ENCODE data around the gene RNU7-1. TPM values are rescaled to one million over a fixed set of nuclear protein-coding genes. Genes with fewer than 3 reads are reported as not detected.

The RNU7-1 gene
- total RNA-seq, 1 donor from 2014 or later: not detected

- Mint-ChIP-seq H3K27ac (no peak overlapping the region), H3K36me3 (ENCODE audit: low read depth) (peaks cover 71% of the 10 kb centered on the region), H3K4me3 (peak overlapping the region; percentile 100), H3K9me3 (no peaks in the 10 kb centered on the region), H3K4me1 (peaks cover 61% of the 10 kb centered on the region), H3K27me3 (no peaks in the 10 kb centered on the region)
- ATAC-seq (ENCODE audit: low read depth): no peak
- no peak for DNase-seq
- POLR2A ChIA-PET: interaction anchor here (0.5 to 5.8 kb wide), 8 partner anchors 10 to 95 kb away, joined by 3 to 126 read pairs (median 6); partner anchors contain the start of genes C12orf57, PTPN6, RNU7-1 and SPSB2
- TF ChIP-seq CTCF (IDR thresholded peaks at IDR 0.05): no peak
- intact Hi-C loops (cut with micrococcal nuclease): no loop called here
- CTCF ChIA-PET: interaction anchor here (0.8 to 2.4 kb wide), 6 partner anchors 22 to 95 kb away, joined by 3 to 36 read pairs (median 6); partner anchors contain the start of genes C12orf57, LPCAT3, RNU7-1 and SPSB2
These were observed 24.8 kb downstream of the RNU7-1 start for GRCh38 chr12:6968426-6968825.

- Mint-ChIP-seq H3K36me3 (ENCODE audit: low read depth) (peaks cover 83% of the 10 kb centered on the region), H3K27ac (peak overlapping the region; percentile 100), H3K27me3 (no peaks in the 10 kb centered on the region), H3K9me3 (no peaks in the 10 kb centered on the region), H3K4me3 (peak overlapping the region; percentile 100), H3K4me1 (peaks cover 50% of the 10 kb centered on the region)
- no peak for DNase-seq
- CTCF ChIA-PET: interaction anchor here (1.0 kb wide), 1 partner anchor 26 kb away, joined by 4 read pairs; no protein-coding TSS in a partner anchor
- ATAC-seq (ENCODE audit: low read depth): peak; percentile 3
- no peak for TF ChIP-seq CTCF (IDR thresholded peaks at IDR 0.05)
- POLR2A ChIA-PET: interaction anchor here (0.6 to 5.8 kb wide), 13 partner anchors 9 to 301 kb away, joined by 3 to 126 read pairs (median 4); partner anchors contain the start of genes C12orf57, C1RL, LPCAT3 and RNU7-1
- intact Hi-C loops (cut with micrococcal nuclease): loop anchor here (1.0 to 5.0 kb wide), 10 partner anchors 26 to 363 kb away; partner anchors contain the start of genes C12orf57, C1RL, CHD4 and COPS7A
These were observed 26.5 kb downstream of the RNU7-1 start for GRCh38 chr12:6970096-6970527.

- no peak overlapping the region for H3K27ac Mint-ChIP-seq
- intact Hi-C loops (cut with micrococcal nuclease): loop anchor here (5.0 kb wide), 1 partner anchor 367 kb away; the partner anchor contains the start of gene CHD4
- CTCF ChIA-PET: interaction anchor here (1.2 kb wide), 1 partner anchor 139 kb away, joined by 3 read pairs; no protein-coding TSS in a partner anchor
- H3K4me3 Mint-ChIP-seq: no peak overlapping the region
- ATAC-seq (ENCODE audit: low read depth) (no peak), DNase-seq (no peak)
- no peak for TF ChIP-seq CTCF (IDR thresholded peaks at IDR 0.05)
- H3K4me1 Mint-ChIP-seq: peaks cover 32% of the 10 kb centered on the region
- no peaks in the 10 kb centered on the region for H3K9me3 Mint-ChIP-seq
- POLR2A ChIA-PET: interaction anchor here (0.6 to 3.8 kb wide), 2 partner anchors 30 to 485 kb away, joined by 3 to 19 read pairs; partner anchors contain the start of genes C12orf57 and RNU7-1
- no peaks in the 10 kb centered on the region for H3K27me3 Mint-ChIP-seq
- H3K36me3 Mint-ChIP-seq (ENCODE audit: low read depth): peaks cover 82% of the 10 kb centered on the region
These were observed 30.6 kb downstream of the RNU7-1 start for GRCh38 chr12:6974180-6974579.

GRCh38 chr12:6975297-6976032 lies 31.8 kb downstream of the RNU7-1 start:
- Mint-ChIP-seq H3K9me3 (no peaks in the 10 kb centered on the region), H3K27ac (no peak overlapping the region), H3K27me3 (no peaks in the 10 kb centered on the region), H3K4me1 (peaks cover 23% of the 10 kb centered on the region), H3K4me3 (no peak overlapping the region), H3K36me3 (ENCODE audit: low read depth) (peaks cover 87% of the 10 kb centered on the region)
- ChIA-PET CTCF (interaction anchor here (0.8 to 1.0 kb wide), 2 partner anchors 31 to 38 kb away, joined by 3 read pairs; partner anchors contain the start of gene C12orf57), POLR2A (interaction anchor here (1.1 to 3.8 kb wide), 2 partner anchors 10 to 31 kb away, joined by 3 to 19 read pairs; partner anchors contain the start of genes C12orf57 and RNU7-1)
- TF ChIP-seq CTCF (IDR thresholded peaks at IDR 0.05): no peak
- intact Hi-C loops (cut with micrococcal nuclease): no loop called here
- DNase-seq (no peak), ATAC-seq (ENCODE audit: low read depth) (no peak)

- ChIA-PET POLR2A (interaction anchor here (0.8 to 1.2 kb wide), 2 partner anchors 34 to 125 kb away, joined by 3 to 4 read pairs; partner anchors contain the start of genes C12orf57 and RNU7-1), CTCF (no interaction called here)
- intact Hi-C loops (cut with micrococcal nuclease): no loop called here
- ATAC-seq (ENCODE audit: low read depth): no peak
- no peaks in the 10 kb centered on the region for H3K9me3 Mint-ChIP-seq
- H3K27ac Mint-ChIP-seq: no peak overlapping the region
- peaks cover 85% of the 10 kb centered on the region for H3K36me3 Mint-ChIP-seq (ENCODE audit: low read depth)
- H3K4me3 Mint-ChIP-seq: no peak overlapping the region
- DNase-seq: no peak
- no peak for TF ChIP-seq CTCF (IDR thresholded peaks at IDR 0.05)
- peaks cover 2% of the 10 kb centered on the region for H3K4me1 Mint-ChIP-seq
- no peaks in the 10 kb centered on the region for H3K27me3 Mint-ChIP-seq
These were observed 34.0 kb downstream of the RNU7-1 start for GRCh38 chr12:6977653-6978052.
